Measurements from ENCODE around the gene RPS6KL1. TPM values are rescaled to one million over a fixed set of nuclear protein-coding genes. Genes with fewer than 3 reads are reported as not detected.
A peak's percentile ranks its signal among the peaks of the same experiment; 100 is the strongest.

Gene RPS6KL1
- total RNA-seq: 1 to 10 TPM; 6.0 to 6.5 TPM

- Mint-ChIP-seq H3K27me3 (no peaks in the 10 kb centered on the region), H3K4me3 (peak within 1 kb of the TSS; percentile 81), H3K4me1 (peaks cover 4% of the 10 kb centered on the region), H3K9me3 (no peaks in the 10 kb centered on the region), H3K27ac (no peak within 1 kb of the TSS), H3K36me3 (no peaks in the 10 kb centered on the region)
- DNase-seq: peak; percentile 82
Measured at GRCh38 chr14:74922752-74923401, at the start of gene RPS6KL1. RPS6KL1 (minus strand) TSS chr14:74923260; CDS start chr14:74921541, 1,719 bp downstream.

- no peaks in the 10 kb centered on the region for H3K9me3 Mint-ChIP-seq
- H3K36me3 Mint-ChIP-seq: no peaks in the 10 kb centered on the region
- H3K4me1 Mint-ChIP-seq: peaks cover 2% of the 10 kb centered on the region
- H3K27me3 Mint-ChIP-seq: no peaks in the 10 kb centered on the region
- H3K4me3 Mint-ChIP-seq: no peak overlapping the region
- H3K27ac Mint-ChIP-seq: no peak overlapping the region
- no peak for DNase-seq
Measured at GRCh38 chr14:74968811-74969210, 45.8 kb upstream of the RPS6KL1 start.

- Mint-ChIP-seq H3K4me1 (peaks cover 7% of the 10 kb centered on the region), H3K27ac (no peak overlapping the region), H3K27me3 (no peaks in the 10 kb centered on the region), H3K4me3 (no peak overlapping the region), H3K9me3 (no peaks in the 10 kb centered on the region), H3K36me3 (no peaks in the 10 kb centered on the region)
- DNase-seq: no peak
Measured at GRCh38 chr14:74965486-74966153, 42.6 kb upstream of the RPS6KL1 start.

- H3K36me3 Mint-ChIP-seq: no peaks in the 10 kb centered on the region
- H3K4me1 Mint-ChIP-seq: peaks cover 7% of the 10 kb centered on the region
- H3K9me3 Mint-ChIP-seq: no peaks in the 10 kb centered on the region
- H3K27ac Mint-ChIP-seq: no peak overlapping the region
- no peak overlapping the region for H3K4me3 Mint-ChIP-seq
- H3K27me3 Mint-ChIP-seq: no peaks in the 10 kb centered on the region
- DNase-seq: no peak
Measured at GRCh38 chr14:74964787-74965485, 41.9 kb upstream of the RPS6KL1 start.

- Mint-ChIP-seq H3K27ac (no peak overlapping the region), H3K9me3 (no peaks in the 10 kb centered on the region), H3K27me3 (no peaks in the 10 kb centered on the region), H3K4me3 (no peak overlapping the region), H3K36me3 (no peaks in the 10 kb centered on the region), H3K4me1 (peaks cover 7% of the 10 kb centered on the region)
- DNase-seq: no peak
Measured at GRCh38 chr14:74963705-74964271, 40.7 kb upstream of the RPS6KL1 start.

- no peaks in the 10 kb centered on the region for H3K36me3 Mint-ChIP-seq
- H3K9me3 Mint-ChIP-seq: no peaks in the 10 kb centered on the region
- no peak overlapping the region for H3K27ac Mint-ChIP-seq
- no peak overlapping the region for H3K4me3 Mint-ChIP-seq
- peaks cover 7% of the 10 kb centered on the region for H3K4me1 Mint-ChIP-seq
- DNase-seq: no peak
- H3K27me3 Mint-ChIP-seq: no peaks in the 10 kb centered on the region
Measured at GRCh38 chr14:74963178-74963704, 40.2 kb upstream of the RPS6KL1 start.

GRCh38 chr14:74962493-74962892 lies 39.4 kb upstream of the RPS6KL1 start:
- no peak overlapping the region for H3K4me3 Mint-ChIP-seq
- H3K27ac Mint-ChIP-seq: no peak overlapping the region
- peaks cover 7% of the 10 kb centered on the region for H3K4me1 Mint-ChIP-seq
- no peaks in the 10 kb centered on the region for H3K36me3 Mint-ChIP-seq
- H3K27me3 Mint-ChIP-seq: no peaks in the 10 kb centered on the region
- no peaks in the 10 kb centered on the region for H3K9me3 Mint-ChIP-seq
- DNase-seq: no peak

- H3K9me3 Mint-ChIP-seq: no peaks in the 10 kb centered on the region
- peaks cover 7% of the 10 kb centered on the region for H3K4me1 Mint-ChIP-seq
- no peak overlapping the region for H3K4me3 Mint-ChIP-seq
- H3K27me3 Mint-ChIP-seq: no peaks in the 10 kb centered on the region
- no peaks in the 10 kb centered on the region for H3K36me3 Mint-ChIP-seq
- DNase-seq: no peak
- H3K27ac Mint-ChIP-seq: no peak overlapping the region
Measured at GRCh38 chr14:74962046-74962445, 39.0 kb upstream of the RPS6KL1 start.

- Mint-ChIP-seq H3K4me1 (peaks cover 7% of the 10 kb centered on the region), H3K27me3 (peaks cover 3% of the 10 kb centered on the region), H3K27ac (no peak overlapping the region), H3K4me3 (no peak overlapping the region), H3K9me3 (no peaks in the 10 kb centered on the region), H3K36me3 (no peaks in the 10 kb centered on the region)
- no peak for DNase-seq
Measured at GRCh38 chr14:74961238-74961911, 38.3 kb upstream of the RPS6KL1 start.

GRCh38 chr14:74960736-74961135 lies 37.7 kb upstream of the RPS6KL1 start:
- no peaks in the 10 kb centered on the region for H3K9me3 Mint-ChIP-seq
- no peak for DNase-seq
- H3K4me1 Mint-ChIP-seq: peaks cover 7% of the 10 kb centered on the region
- H3K27me3 Mint-ChIP-seq: peaks cover 5% of the 10 kb centered on the region
- H3K27ac Mint-ChIP-seq: no peak overlapping the region
- no peaks in the 10 kb centered on the region for H3K36me3 Mint-ChIP-seq
- H3K4me3 Mint-ChIP-seq: no peak overlapping the region

- no peak overlapping the region for H3K4me3 Mint-ChIP-seq
- H3K4me1 Mint-ChIP-seq: peaks cover 7% of the 10 kb centered on the region
- H3K36me3 Mint-ChIP-seq: no peaks in the 10 kb centered on the region
Measured at GRCh38 chr14:74959596-74960180, 36.6 kb upstream of the RPS6KL1 start.

GRCh38 chr14:74956280-74957072 lies 33.4 kb upstream of the RPS6KL1 start:
- H3K4me3 Mint-ChIP-seq: no peak overlapping the region

More at GRCh38 chr14:74959596-74960180, 36.6 kb upstream of the RPS6KL1 start:
- no peak for DNase-seq
- H3K27me3 Mint-ChIP-seq: peaks cover 5% of the 10 kb centered on the region
- no peak overlapping the region for H3K27ac Mint-ChIP-seq
- no peaks in the 10 kb centered on the region for H3K9me3 Mint-ChIP-seq

GRCh38 chr14:74956027-74956279 lies 32.9 kb upstream of the RPS6KL1 start:
- peaks cover 14% of the 10 kb centered on the region for H3K27me3 Mint-ChIP-seq
- no peaks in the 10 kb centered on the region for H3K36me3 Mint-ChIP-seq
- DNase-seq: no peak
- no peaks in the 10 kb centered on the region for H3K9me3 Mint-ChIP-seq
- H3K27ac Mint-ChIP-seq: no peak overlapping the region
- H3K4me1 Mint-ChIP-seq: no peaks in the 10 kb centered on the region
- H3K4me3 Mint-ChIP-seq: no peak overlapping the region

More at GRCh38 chr14:74956280-74957072, 33.4 kb upstream of the RPS6KL1 start:
- H3K9me3 Mint-ChIP-seq: no peaks in the 10 kb centered on the region
- no peaks in the 10 kb centered on the region for H3K4me1 Mint-ChIP-seq
- no peak overlapping the region for H3K27ac Mint-ChIP-seq
- H3K27me3 Mint-ChIP-seq: peaks cover 14% of the 10 kb centered on the region
- no peak for DNase-seq
- H3K36me3 Mint-ChIP-seq: no peaks in the 10 kb centered on the region
